HG02678 (cell line): ENCODE measurements around the gene TPGS1.

ENCODE experiments used
- ATAC-seq: cut with Tn5 transposase; IDR thresholded peaks from one replicate; pipeline ENCODE4 v1.9.1; 2021; ENCODE audit warnings: mild to moderate bottlenecking, moderate library complexity; ENCODE audit not compliant: unreplicated experiment

The TPGS1 gene

DNA sequence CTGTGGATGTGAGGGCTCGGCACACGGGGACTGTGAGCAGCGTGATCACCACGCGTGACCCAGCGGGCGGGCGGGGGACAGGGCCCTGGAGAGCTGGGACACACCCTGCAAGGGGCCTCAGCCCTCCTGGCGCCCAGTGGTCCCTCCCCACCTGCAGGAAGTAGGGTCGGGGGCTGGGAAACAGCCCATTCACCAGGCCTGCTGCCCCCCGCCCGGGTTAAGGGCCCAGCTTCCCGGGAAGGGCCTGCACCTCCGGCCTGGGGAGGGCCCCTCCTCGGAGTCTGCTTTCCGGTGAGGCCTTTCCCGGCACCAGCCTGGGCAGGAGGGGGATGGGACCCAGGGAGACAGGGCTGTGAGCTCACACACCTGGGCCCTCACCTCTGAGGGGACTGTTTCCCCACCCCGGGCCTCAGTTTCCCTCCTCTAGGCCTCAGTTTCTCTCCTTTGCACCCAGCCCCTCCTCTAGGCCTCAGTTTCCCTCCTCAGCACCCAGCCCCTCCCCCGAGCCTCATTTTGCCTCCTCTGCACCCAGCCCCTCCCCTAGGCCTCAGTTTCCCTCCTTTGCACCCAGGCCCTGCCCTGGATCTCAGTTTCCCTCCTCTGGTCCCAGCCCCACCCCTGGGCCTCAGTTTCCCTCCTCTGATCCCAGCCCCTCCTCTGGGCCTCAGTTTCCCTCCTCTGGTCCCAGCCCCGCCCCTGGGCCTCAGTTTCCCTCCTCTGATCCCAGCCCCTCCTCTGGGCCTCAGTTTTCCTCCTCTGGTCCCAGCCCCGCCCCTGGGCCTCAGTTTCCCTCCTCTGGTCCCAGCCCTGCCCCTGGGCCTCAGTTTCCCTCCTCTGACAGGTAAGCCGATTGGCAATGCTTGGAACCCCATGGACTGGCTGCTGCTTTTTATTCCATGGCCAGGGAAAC lies 12.9 kb upstream of the TPGS1 start:
- ATAC-seq, result no peak

- no peak for ATAC-seq
These were observed 12.3 kb upstream of the TPGS1 start for GRCh38 chr19:495081-495401.

GRCh38 chr19:495402-496111 lies 11.7 kb upstream of the TPGS1 start:
- ATAC-seq, result no peak

GRCh38 chr19:496112-496665 lies 11.1 kb upstream of the TPGS1 start, which contains the start of gene MADCAM1:
TSS of gene MADCAM1 (plus strand) at chr19:496486. CDS start at chr19:496500, 14 bp downstream.
- no peak for ATAC-seq

DNA sequence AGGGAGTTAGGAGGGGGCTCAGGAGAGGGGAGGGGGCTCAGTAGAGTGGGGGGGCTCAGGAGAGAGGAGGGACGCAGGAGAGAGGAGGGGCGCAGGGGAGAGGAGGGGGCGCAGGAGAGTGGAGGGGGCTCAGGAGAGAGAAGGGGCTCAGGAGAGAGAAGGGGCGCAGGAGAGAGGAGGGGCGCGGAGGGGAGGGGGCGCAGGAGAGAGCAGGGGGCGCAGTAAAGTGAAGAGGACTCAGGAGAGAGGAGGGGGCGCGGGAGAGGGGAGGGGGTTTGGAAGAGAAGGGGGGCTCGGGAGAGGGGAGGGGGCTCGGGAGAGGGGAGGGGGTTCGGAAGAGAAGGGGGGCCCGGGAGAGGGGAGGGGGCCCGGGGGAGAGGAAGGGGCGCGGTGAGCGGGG lies 10.3 kb upstream of the TPGS1 start:
- ATAC-seq, result no peak

DNA sequence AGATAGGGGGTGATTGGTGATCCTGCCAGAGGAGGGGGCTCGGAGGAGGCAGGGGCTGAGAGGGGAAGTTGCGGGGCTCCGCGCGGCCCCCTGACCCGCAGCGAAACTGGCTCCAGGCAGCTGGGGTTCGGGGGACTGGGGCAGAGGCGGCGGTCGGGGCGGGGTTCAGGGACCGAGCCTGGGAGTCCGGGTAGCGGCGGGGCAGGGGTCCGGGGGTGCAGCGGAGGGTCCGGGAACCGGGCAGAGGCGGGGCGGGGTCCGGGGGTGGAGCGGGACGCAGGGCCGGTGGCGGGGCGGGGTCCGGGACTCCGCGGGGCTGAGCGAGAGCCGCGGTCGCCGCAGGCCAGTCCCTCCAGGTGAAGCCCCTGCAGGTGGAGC lies 9.8 kb upstream of the TPGS1 start:
- no peak for ATAC-seq

GRCh38 chr19:497869-498510 lies 9.3 kb upstream of the TPGS1 start:
- ATAC-seq, result no peak

- no peak for ATAC-seq
These were observed 8.8 kb upstream of the TPGS1 start for GRCh38 chr19:498511-498891.

- no peak for ATAC-seq
These were observed 8.2 kb upstream of the TPGS1 start for GRCh38 chr19:498977-499623.

DNA sequence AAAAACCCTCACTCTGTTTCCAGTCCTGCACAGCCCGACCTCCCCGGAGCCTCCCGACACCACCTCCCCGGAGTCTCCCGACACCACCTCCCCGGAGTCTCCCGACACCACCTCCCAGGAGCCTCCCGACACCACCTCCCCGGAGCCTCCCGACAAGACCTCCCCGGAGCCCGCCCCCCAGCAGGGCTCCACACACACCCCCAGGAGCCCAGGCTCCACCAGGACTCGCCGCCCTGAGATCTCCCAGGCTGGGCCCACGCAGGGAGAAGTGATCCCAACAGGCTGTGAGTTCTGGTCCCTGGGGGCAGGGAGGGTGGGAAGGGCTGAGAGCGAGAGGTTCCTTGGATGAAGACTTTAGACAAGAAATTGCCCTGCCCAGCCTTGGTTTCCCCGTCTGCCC lies 5.7 kb upstream of the TPGS1 start:
- no peak for ATAC-seq

GRCh38 chr19:504616-505015 lies 2.7 kb upstream of the TPGS1 start:
- ATAC-seq, result no peak

GRCh38 chr19:506404-507285 lies 652 bp upstream of the TPGS1 start:
- ATAC-seq, result peak; percentile 71

- no peak for ATAC-seq
These were observed 1.2 kb downstream of the TPGS1 start for GRCh38 chr19:508204-509150.

- ATAC-seq, result no peak
These were observed 3.4 kb downstream of the TPGS1 start for GRCh38 chr19:510606-511100.

DNA sequence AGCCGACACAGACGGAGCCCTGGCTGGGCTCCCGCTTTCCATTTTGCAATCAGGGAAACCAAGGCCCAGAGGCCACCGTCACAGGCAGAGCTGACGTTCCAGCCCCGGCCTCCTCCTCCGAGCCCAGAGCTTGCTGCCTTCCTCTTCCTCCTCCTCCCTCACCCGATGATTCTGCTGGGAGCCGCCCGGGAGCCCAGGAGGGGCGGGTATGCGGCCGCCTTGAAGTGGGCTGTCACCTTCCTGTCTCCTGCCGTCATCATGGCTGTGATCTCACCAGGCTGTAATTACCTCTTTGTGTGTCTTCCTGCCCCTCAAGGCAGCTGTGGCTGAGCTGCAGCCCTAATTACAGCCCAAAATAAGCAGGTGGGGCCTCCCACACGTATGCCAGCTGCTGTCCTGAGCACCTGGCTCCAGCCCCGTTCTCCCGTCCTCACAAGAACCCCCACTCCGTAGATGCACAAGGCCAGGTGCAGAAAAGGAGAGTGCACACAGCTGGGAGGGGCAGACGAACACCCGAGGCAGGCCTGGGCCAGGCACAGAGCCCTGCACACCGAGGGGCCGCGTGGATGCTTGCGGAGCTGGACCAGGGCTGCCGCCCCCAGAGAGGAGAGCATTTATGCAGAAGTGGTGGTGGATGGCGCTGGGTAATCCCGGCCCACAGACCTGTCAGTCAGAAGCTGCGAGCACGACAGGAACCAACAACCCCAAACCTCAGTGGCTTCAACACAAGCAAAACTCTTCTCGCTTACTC lies 4.0 kb downstream of the TPGS1 start:
- ATAC-seq, result no peak

DNA sequence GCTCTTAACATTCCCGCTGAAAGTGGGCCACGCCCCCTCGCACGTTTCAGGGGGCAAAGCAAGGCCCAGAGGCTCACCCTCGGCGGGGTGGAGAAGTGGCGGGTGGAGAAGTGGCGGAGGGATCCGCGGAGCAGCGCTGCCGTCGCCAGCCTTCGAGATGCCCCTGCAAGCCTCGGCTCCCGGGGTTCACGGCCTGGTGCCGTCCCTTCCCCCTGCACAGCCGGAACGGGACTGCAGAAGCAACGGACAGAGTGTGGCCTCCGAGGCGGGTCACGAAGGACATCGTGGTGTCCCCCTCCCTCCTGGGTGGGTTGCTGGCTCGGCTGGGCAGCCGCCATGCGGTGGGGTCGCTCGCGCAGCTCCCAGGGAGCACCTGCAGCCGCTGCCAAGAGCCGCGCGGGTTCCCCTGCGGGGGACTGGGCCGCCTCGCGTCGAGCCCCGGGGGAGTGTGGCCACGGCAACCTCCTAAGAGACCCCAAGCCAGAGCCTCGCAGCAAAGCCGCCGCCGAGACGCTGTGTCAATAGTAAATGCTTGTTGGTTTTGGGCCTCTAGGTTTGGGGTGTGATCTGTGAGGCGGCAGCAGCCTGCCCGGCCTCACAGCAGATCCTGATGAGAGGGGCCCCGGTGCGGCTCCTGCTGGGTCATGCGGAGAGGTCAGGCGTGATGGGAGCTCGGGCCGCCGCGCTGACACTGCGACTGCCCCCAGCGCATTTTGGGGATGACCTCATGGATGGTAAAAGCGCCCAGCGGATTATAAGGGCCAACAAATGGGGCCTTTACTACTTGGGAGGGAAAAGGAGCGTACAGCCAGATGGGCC lies 5.5 kb downstream of the TPGS1 start:
- ATAC-seq, result no peak
